ENCODE results near the gene FAM3A.

DNA sequence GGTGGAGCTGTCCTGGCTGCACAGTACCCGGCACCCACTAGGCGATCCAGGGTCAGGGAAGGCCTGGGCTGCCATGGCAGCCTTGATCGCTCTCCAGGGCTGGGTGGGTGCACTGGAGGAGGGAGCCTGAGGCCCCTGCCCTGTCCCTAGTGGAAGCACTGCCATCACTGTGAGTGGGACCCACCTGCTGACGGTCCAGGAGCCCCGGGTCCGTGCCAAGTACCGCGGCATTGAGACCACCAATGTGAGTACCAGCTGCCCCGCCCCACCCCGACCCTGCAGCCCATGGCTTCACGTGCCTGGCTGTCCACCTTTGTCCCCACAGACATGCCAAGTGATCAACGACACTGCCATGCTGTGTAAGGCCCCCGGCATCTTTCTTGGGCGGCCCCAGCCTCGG is 49.1 kb downstream of the FAM3A start:
- TF ChIP-seq POLR2A (IDR thresholded peaks at IDR 0.05) (no peak), POLR2AphosphoS5 (IDR thresholded peaks at IDR 0.05) (no peak)
- TF ChIP-seq, protein P1, sequence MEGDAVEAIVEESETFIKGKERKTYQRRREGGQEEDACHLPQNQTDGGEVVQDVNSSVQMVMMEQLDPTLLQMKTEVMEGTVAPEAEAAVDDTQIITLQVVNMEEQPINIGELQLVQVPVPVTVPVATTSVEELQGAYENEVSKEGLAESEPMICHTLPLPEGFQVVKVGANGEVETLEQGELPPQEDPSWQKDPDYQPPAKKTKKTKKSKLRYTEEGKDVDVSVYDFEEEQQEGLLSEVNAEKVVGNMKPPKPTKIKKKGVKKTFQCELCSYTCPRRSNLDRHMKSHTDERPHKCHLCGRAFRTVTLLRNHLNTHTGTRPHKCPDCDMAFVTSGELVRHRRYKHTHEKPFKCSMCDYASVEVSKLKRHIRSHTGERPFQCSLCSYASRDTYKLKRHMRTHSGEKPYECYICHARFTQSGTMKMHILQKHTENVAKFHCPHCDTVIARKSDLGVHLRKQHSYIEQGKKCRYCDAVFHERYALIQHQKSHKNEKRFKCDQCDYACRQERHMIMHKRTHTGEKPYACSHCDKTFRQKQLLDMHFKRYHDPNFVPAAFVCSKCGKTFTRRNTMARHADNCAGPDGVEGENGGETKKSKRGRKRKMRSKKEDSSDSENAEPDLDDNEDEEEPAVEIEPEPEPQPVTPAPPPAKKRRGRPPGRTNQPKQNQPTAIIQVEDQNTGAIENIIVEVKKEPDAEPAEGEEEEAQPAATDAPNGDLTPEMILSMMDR (IDR thresholded peaks at IDR 0.05 in 8 of 11, conservative IDR thresholded peaks at IDR 0.05 in 3 of 11) = no peak

Data from spleen (tissue), 7 donors.